Astrocyte of the spinal cord (primary cell): ENCODE results near the gene FN1.

Source experiments
- DNase-seq: peaks from one replicate; pipeline ENCODE4 v3.0.0; 2011; ENCODE audit warnings: low read depth, low spot score
- H3K4me3 ChIP-seq: 2 replicates; pipeline ENCODE4 v1.5.1; 2011; ENCODE audit warnings: low read depth, mild to moderate bottlenecking, low read length, moderate library complexity
- CTCF ChIP-seq: IDR thresholded peaks from 2 replicates; pipeline ENCODE4 v1.5.1; 2012; ENCODE audit warnings: low read depth, mild to moderate bottlenecking, low read length, inconsistent platforms
- in situ Hi-C: cut with HindIII; loops from 2 replicates; pipeline ENCODE4 v1.10.0; 2017; ENCODE audit warnings: low sequenced_read_pairs

FN1 gene

GRCh38 chr2:215394102-215394805 lies 41.6 kb downstream of the FN1 start:
- in situ Hi-C loops = no loop called here
- no peak overlapping the region for H3K4me3 ChIP-seq
- DNase-seq = no peak
- no peak for TF ChIP-seq CTCF

GRCh38 chr2:215392687-215393270 lies 43.1 kb downstream of the FN1 start:
- TF ChIP-seq CTCF = no peak
- DNase-seq = no peak
- in situ Hi-C loops = no loop called here
- H3K4me3 ChIP-seq = no peak overlapping the region

- no peak for DNase-seq
- in situ Hi-C loops = no loop called here
- TF ChIP-seq CTCF = no peak
These were observed 43.7 kb downstream of the FN1 start for GRCh38 chr2:215392164-215392563.

GRCh38 chr2:215391531-215391930 lies 44.3 kb downstream of the FN1 start:
- in situ Hi-C loops = no loop called here
- TF ChIP-seq CTCF = no peak
- no peak for DNase-seq
- H3K4me3 ChIP-seq = no peak overlapping the region

More at GRCh38 chr2:215392164-215392563, 43.7 kb downstream of the FN1 start:
- no peak overlapping the region for H3K4me3 ChIP-seq

GRCh38 chr2:215390550-215390913 lies 45.3 kb downstream of the FN1 start:
- TF ChIP-seq CTCF = no peak
- H3K4me3 ChIP-seq = no peak overlapping the region
- DNase-seq = no peak
- in situ Hi-C loops = no loop called here

- no peak for DNase-seq
These were observed 47.7 kb downstream of the FN1 start for GRCh38 chr2:215388002-215388728.

More at GRCh38 chr2:215388002-215388728, 47.7 kb downstream of the FN1 start:
- TF ChIP-seq CTCF = no peak
- no peak overlapping the region for H3K4me3 ChIP-seq
- in situ Hi-C loops = no loop called here
